ENCODE results near the gene SORBS1. TPM values are rescaled to one million over a fixed set of nuclear protein-coding genes. Genes with fewer than 3 reads are reported as not detected.

SORBS1 gene
- total and polyA plus RNA-seq, 2 of the 13 experiments (the other 11 are each of a cell fraction or from before 2014, with no cell fraction given): 16.8 to 39.8 TPM

DNA sequence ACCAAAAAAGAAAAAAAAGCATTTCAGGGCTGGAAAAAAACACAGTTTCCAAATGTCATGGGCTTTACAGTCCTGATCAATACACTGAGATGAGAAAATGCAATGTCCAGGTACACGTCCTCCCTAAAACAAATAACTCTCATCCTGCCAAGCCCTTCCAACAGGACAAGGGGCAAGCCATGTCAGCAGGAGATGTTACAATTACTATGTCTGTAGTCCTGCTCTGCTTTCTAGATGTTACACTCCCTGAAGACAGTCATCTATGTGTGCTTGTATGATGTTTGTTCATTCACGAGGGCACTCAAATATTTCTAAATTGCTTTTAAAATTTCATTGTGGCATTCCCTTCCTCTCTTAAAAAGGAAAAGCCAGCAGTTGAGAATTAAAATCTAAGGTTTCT lies 103.2 kb downstream of the SORBS1 start (continued):
- 0 out of 2 replicates have a peak, but pooled peaks have one; percentile 54 for TF ChIP-seq ZBTB3 (CRISPR knock-in tag; IDR thresholded peaks at IDR 0.05; ENCODE audit: borderline replicate concordance, low read depth)
- peak; percentile 25; the same call in 1 of the 2 replicates for TF ChIP-seq NR2F2 (IDR thresholded peaks at IDR 0.05; ENCODE audit: borderline replicate concordance, low read depth)
- TF ChIP-seq, protein P1, sequence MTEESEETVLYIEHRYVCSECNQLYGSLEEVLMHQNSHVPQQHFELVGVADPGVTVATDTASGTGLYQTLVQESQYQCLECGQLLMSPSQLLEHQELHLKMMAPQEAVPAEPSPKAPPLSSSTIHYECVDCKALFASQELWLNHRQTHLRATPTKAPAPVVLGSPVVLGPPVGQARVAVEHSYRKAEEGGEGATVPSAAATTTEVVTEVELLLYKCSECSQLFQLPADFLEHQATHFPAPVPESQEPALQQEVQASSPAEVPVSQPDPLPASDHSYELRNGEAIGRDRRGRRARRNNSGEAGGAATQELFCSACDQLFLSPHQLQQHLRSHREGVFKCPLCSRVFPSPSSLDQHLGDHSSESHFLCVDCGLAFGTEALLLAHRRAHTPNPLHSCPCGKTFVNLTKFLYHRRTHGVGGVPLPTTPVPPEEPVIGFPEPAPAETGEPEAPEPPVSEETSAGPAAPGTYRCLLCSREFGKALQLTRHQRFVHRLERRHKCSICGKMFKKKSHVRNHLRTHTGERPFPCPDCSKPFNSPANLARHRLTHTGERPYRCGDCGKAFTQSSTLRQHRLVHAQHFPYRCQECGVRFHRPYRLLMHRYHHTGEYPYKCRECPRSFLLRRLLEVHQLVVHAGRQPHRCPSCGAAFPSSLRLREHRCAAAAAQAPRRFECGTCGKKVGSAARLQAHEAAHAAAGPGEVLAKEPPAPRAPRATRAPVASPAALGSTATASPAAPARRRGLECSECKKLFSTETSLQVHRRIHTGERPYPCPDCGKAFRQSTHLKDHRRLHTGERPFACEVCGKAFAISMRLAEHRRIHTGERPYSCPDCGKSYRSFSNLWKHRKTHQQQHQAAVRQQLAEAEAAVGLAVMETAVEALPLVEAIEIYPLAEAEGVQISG (CRISPR knock-in tag; IDR thresholded peaks at IDR 0.05): peak; percentile 26; the same call in 1 of the 2 replicates
- TF ChIP-seq GABPA (IDR thresholded peaks at IDR 0.05; ENCODE audit: low read depth, low read length): no peak
- peak; percentile 15; the same call in 1 of the 2 replicates for TF ChIP-seq GABPA (CRISPR knock-in tag; IDR thresholded peaks at IDR 0.05; ENCODE audit: low read depth)
- TF ChIP-seq KDM6A (CRISPR knock-in tag; IDR thresholded peaks at IDR 0.05; ENCODE audit: low read depth): peak; percentile 29; the same call in 1 of the 2 replicates
- TF ChIP-seq ZNF777 (CRISPR knock-in tag; IDR thresholded peaks at IDR 0.05): no peak
- TF ChIP-seq SALL1 (CRISPR knock-in tag; IDR thresholded peaks at IDR 0.05): peak; percentile 28; the same call in 1 of the 2 replicates
- TF ChIP-seq POLR2AphosphoS5 (IDR thresholded peaks at IDR 0.05; ENCODE audit: low read depth, low read length): 0 out of 2 replicates have a peak, but pooled peaks have one; percentile 30
- peak; percentile 63; the same call in 1 of the 2 replicates for TF ChIP-seq PHF21A (CRISPR knock-in tag; IDR thresholded peaks at IDR 0.05)
- TF ChIP-seq ZNF780A (CRISPR knock-in tag; IDR thresholded peaks at IDR 0.05): no peak
- TF ChIP-seq, protein P2, sequence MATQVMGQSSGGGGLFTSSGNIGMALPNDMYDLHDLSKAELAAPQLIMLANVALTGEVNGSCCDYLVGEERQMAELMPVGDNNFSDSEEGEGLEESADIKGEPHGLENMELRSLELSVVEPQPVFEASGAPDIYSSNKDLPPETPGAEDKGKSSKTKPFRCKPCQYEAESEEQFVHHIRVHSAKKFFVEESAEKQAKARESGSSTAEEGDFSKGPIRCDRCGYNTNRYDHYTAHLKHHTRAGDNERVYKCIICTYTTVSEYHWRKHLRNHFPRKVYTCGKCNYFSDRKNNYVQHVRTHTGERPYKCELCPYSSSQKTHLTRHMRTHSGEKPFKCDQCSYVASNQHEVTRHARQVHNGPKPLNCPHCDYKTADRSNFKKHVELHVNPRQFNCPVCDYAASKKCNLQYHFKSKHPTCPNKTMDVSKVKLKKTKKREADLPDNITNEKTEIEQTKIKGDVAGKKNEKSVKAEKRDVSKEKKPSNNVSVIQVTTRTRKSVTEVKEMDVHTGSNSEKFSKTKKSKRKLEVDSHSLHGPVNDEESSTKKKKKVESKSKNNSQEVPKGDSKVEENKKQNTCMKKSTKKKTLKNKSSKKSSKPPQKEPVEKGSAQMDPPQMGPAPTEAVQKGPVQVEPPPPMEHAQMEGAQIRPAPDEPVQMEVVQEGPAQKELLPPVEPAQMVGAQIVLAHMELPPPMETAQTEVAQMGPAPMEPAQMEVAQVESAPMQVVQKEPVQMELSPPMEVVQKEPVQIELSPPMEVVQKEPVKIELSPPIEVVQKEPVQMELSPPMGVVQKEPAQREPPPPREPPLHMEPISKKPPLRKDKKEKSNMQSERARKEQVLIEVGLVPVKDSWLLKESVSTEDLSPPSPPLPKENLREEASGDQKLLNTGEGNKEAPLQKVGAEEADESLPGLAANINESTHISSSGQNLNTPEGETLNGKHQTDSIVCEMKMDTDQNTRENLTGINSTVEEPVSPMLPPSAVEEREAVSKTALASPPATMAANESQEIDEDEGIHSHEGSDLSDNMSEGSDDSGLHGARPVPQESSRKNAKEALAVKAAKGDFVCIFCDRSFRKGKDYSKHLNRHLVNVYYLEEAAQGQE (IDR thresholded peaks at IDR 0.05; ENCODE audit: borderline replicate concordance in 1 of 2, low read depth in 1 of 2, low read length in 2 of 2): 0 out of 4 replicates have a peak, but pooled peaks of 1 of the 2 experiments have one; percentile 29
